C4-2B (cell line): Measurements from ENCODE around the gene TEX2.

Source experiments
- ZFX ChIP-seq: fragments of 450-650 bp; IDR thresholded peaks from 2 replicates; pipeline ENCODE4 v1.6.1; 2017
- TF ChIP-seq, protein P1 (sequence below): fragments of 450-650 bp; conservative IDR thresholded peaks from 2 replicates; pipeline ENCODE4 v1.5.1; 2017; ENCODE audit warnings: mild to moderate bottlenecking

DNA sequence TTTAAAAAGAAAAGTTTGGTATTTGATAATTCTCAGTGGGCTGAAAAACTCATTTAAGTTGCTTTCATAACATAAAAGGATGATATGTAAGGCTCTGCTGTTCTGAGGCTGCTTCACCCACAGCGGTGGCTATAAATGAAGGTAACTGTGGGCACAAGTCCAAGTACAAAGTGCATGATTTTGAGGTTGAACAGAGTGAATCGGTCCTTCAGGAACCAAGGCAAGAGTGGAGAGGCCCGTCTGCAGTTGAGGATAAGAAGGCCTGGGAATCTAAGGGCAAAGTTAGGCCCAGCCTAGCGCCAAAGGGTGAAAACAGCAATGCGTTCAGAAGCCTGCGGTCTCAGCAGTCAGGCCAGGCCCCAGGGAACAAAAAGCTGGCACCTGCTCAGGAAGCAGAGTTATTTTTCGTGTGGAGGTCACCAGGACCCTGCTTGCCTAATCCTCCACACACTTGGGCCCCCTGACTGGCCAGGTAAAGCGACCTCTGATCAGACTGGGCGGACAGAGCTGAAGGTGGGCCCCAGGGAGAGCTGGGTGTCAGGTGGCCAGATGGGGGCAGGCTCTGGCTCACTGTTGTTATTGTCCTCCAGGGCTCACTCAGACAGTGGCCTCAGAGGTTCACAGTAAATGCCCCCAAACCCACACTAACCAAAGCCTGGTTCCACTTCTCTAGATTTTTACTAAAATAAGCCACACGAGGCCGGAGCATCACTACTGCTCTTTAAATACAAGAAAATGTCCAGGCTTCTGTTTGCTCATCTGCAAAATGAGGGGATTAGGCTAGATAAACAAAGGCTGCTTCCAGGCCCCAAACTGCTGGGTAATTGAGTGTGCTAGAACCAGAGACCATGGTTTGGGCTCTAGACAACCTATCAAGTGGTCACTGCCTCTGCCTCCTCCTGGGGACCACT, 46.5 kb downstream of the TEX2 start:
- TF ChIP-seq, protein P1, sequence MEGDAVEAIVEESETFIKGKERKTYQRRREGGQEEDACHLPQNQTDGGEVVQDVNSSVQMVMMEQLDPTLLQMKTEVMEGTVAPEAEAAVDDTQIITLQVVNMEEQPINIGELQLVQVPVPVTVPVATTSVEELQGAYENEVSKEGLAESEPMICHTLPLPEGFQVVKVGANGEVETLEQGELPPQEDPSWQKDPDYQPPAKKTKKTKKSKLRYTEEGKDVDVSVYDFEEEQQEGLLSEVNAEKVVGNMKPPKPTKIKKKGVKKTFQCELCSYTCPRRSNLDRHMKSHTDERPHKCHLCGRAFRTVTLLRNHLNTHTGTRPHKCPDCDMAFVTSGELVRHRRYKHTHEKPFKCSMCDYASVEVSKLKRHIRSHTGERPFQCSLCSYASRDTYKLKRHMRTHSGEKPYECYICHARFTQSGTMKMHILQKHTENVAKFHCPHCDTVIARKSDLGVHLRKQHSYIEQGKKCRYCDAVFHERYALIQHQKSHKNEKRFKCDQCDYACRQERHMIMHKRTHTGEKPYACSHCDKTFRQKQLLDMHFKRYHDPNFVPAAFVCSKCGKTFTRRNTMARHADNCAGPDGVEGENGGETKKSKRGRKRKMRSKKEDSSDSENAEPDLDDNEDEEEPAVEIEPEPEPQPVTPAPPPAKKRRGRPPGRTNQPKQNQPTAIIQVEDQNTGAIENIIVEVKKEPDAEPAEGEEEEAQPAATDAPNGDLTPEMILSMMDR = no peak; the same call in 1 of the 2 replicates
- TF ChIP-seq ZFX = peak; percentile 53
